Ecto neural progenitor cell (in vitro differentiated cells): Measurements from ENCODE around the gene FBXL20.
A peak's percentile ranks its signal among the peaks of the same experiment; 100 is the strongest.
"Not testable (repeated sequence)": the region's sequence is repeated elsewhere in the genome, so short reads cannot be mapped to it uniquely, and the experiment has no call there.

Experiments used
- DNase-seq: peaks from one replicate; pipeline ENCODE4 v3.0.0-alpha.2; 2018; ENCODE audit warnings: low spot score

Gene FBXL20

DNA sequence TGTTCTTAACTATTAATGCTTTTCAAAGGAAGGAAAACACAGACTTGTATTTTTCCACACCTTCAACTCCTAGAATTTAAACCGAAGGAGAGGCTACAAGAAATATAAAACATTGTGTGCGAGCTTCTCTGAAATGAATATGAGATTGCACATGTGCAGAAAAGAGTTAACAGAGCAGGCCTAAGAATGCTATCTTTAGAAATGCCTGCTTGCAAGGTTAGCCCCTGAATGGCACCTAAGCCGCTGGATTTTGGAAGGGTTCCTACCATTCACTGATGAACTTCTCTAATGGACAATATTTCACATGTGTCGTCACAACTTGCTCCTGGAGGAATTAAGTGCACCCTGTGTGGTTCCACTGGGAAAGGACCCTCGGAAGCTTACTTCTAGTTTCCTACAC is 69.3 kb downstream of the FBXL20 start:
- no peak for DNase-seq

DNA sequence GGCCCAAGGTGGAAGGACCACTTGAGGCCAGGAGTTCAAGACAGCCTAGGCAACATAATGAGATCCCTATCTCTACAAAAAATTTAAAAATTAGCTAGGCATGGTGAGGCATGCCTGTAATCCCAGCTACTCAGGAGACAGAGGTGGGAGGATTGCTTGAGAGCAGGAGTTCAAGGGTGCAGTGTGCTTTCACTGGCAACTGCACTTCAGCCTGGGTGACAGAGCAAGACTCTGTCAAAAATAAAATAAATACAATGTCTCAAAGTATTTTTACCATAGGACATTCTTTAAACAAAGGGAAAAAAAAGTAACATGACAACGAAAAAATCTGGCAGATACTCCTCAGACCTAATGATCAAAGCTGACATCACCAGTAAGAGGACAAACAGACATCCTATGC is 72.6 kb downstream of the FBXL20 start:
- DNase-seq: no peak

DNA sequence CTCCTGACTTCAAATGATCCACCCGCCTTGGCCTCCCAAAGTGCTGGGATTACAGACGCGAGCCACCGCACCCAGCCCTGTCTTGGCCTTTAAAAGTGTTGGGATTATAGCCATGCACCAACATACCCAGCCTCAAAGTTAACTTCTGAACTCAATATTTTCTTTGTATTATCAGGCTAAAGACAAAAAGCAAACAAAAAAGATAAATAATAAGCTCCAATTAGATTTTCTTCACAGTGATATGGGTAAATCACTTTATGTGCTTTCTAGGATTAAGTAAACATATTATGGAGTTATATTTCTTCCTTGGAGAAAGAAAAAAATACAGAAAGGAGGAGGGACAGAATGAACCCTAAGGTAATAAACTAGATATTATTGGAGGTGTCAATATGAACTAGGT is 74.3 kb downstream of the FBXL20 start:
- no peak for DNase-seq

DNA sequence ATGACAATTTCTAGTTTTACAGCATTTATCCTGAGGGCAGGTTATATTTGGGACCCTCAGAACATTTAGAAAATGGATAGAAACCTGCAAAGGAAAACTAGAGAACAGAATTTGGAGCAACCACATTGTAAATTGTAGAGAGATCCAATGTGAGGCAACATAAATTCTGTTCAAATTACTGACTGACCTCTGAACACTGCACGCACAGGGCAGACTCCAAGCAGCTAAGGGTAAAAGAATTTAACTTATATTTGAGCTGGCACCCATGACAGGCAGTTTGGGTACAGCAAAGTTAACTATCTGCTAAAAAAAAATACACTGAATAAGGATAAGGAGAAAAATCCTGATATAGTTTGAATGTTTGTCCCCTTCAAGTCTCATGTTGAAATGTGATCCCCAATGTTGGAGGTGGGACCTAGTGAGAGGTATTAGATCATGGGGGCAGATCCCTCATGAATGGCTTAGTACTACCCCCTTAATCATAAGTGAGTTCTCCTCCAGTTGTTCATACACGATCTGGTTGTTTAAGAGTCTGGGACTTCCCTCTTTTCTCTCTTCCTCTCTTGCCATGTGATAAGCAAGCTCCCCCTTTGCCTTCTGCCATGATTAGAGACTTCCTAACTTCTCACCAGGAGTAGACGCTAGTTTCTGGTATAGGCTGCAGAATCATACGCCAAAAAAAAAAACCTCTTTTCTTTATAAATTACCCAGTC is 75.7 kb downstream of the FBXL20 start:
- DNase-seq: no peak

DNA sequence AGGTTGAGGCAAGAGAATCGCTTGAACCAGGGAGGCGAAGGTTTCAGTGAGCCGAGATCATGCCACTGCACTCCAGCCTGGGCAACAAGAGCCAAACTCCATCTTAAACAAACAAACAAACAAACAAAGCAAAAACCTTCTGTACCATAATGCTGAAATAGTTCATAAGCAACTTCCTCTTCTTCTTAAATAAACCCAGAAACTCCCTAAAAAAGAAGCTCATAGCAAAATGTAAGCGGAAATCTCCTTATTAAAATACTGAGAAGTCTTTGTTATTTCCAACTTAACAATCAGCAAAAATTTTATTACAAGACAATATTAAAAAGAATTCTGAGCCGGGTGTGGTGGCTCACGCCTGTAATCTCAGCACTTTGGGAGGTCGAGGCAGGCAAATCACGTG is 82.8 kb downstream of the FBXL20 start:
- no peak for DNase-seq

DNA sequence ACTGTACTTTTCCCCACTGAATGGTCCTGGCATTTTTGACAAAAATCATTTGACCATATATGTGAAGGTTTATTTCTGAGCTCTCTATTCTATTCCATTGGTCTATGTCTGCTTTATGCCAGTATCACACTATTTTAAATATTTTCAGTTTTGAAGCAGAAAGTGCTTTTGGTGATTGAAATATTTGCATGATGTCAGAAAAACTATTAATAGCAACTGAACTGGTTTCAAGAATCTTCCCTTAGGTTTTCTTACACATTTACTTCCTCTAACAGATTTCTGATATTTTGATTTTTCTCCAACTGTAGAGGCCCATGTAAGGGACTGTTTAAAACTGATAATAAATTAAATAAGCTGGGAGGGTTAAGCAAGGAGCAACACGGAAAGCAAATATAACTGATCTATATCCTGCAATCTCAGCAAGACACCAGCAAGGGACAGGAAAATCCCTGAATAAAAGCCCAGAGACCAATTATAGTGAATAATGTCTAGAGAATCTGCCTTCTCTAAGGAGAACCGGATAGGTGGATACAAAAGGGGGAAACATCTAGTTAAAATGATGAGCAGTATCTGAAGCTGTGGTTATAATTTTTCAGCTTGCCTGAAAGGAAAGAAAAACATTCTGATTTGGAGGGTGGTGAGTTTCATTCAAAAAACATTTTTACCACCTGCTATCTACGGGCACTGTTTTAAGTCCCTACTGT is 94.8 kb downstream of the FBXL20 start:
- no peak for DNase-seq

DNA sequence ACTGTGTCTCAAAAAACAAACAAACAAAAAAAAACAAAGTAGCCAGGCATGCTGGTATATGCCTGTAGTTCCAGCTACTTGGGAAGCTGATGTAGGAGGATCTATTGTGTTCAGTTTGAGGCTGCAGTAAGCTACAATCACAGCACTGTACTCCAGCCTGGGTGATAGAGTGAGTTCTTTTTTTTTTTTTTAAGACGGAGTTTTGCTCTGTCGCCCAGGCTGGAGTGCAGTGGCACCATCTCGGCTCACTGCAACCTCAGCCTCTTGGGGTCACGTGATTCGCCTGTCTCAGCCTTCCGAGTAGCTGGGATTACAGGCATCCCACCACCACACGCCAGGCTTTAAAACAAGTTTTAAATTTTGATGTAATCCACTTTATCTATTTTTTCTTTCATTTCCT is 95.4 kb downstream of the FBXL20 start:
- DNase-seq: peak; percentile 56

DNA sequence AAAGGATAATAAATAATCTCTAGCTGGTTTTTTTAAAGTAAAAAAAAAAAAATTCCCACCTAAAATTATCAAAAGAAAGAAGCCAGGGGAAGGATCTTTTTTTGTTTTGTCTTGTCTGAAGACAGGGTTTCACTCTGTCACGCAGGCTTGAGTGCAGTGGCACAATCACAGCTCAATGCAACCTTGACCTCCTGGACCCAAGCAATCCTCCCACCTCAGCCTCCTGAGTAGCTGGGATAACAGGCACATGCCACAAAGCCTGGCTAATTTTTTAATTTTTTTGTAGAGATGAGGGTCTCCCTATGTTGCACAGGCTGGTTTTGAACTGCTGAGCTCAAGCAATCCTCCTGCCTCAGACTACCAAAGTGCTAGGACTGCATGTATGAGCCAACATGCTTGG is 97.2 kb downstream of the FBXL20 start:
- no peak for DNase-seq

DNA sequence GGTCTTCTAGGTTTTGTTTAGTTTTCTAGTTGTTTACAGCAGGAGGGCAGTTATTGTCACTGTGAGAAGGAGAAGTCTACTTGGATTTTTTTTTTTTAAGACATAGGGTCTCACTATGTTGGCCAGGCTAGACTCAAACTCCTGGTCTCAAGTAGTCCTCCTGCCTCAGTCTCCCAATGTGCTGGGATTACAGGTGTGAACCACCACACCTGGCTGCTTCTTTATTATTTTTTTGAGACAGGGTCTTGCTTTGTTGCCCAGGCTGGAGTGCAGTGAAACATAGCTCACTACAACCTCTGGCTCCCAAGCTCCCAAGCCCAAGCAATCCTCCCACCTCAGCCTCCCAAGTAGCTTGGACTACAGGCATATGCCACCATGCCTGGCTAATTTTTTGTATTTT is 107.4 kb downstream of the FBXL20 start:
- no peak for DNase-seq

DNA sequence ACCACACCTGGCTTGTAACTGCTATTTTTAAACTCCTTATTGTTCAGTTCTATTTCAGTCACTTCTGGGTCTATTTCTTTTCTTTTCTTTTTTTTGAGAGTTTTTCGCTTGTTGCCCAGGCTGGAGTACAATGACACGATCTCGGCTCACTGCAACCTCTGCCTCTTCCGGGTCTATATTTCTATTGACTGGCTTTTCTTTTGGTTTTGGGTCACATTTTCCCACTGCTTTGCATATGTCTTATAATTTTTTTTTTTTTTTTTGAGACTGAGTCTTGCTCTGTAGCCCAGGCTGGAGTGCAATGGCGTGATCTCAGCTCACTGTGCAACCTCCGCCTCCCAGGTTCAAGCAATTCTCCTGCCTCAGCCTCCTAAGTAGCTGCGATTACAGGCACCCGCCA is 108.9 kb downstream of the FBXL20 start:
- not testable (repeated sequence) for DNase-seq

DNA sequence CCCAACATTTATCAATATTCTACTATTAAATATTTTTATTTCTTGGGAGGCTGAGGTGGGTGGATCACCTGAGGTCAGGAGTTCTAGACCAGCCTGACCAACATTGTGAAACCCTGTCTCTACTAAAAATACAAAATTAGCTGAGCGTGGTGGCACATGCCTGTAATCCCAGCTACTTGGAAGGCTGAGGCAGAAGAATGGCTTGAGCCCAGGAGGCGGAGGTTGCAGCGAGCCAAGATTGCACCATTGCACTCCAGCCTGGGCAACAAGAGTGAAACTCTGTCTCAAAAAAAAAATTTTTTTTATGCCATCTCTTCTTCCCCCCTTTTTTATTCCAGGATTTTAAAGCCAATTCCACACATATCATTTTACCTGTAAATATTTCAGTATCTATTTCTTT is 114.9 kb downstream of the FBXL20 start:
- not testable (repeated sequence) for DNase-seq

DNA sequence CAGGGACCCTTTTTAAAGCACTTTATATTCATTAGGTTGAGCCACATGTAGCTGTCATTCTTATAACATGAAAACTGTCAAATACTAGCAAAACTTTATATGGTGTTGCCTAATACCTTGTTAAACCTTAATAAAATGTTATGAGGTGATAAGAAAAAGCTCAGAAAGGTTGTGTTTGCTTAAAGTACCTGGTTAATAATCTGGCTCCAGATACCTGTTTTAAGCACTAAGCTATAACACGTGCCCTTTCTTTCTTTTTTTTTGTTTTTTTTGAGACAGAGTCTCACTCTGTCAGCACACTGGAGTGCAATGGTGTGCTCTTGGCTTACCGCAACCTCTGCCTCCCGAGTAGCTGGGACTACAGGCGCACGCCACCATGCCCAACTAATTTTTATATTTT is 116.7 kb downstream of the FBXL20 start:
- DNase-seq: no peak

DNA sequence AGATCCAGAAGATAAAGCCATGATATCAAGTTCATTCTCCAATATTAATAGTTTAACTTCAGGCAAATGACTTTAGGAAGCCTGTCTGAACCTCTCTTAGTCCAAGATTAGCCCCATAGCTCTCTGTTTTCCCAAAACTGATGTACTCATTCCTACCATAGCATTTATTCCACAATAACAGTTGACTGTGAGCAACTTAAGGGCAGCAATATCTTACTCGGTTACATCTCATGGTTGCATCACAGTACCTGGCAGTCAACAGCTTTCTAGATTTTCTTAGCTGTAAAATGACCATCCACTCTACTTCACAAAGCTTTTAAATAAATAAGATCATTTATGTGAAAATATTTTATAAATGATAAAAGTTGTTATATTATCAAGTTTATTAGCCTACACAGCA is 117.5 kb downstream of the FBXL20 start:
- no peak for DNase-seq

DNA sequence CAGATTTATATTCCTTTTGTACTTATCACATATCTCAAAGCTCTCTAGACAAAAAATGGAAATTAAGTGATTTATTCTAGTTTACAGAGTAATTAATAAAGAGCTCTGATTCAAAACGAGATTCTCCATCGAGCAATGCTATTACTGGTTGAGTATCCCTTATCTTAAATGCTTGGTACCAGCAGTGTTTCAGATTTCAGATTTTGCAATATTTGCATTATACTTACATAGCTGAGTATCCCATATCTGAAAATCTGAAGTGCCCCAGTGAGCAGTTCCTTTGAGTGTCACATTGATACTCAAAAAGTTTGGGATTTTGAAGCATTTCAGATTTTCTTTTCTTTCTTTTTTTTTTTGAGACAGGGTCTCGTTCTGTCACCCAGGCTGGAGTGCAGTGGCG is 118.3 kb downstream of the FBXL20 start:
- DNase-seq: no peak

DNA sequence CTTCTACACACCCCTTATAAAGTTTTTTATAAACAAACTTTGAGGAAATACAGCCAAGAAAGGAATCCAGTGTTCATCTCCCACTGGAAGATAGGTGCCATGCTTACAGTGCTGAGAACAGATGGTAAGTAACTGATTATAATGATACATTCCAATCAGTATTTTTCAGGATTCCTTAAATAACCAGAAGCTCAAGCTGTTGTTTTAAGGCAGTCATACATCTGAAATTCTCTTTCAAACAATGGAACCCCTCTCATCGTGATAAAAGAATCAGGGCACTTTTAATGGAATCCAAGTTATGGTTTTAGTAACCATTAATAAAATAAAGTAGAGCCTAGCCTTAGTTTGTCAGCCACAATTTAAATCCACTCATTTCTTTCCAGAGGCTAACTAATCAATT is 119.6 kb downstream of the FBXL20 start:
- DNase-seq: no peak

DNA sequence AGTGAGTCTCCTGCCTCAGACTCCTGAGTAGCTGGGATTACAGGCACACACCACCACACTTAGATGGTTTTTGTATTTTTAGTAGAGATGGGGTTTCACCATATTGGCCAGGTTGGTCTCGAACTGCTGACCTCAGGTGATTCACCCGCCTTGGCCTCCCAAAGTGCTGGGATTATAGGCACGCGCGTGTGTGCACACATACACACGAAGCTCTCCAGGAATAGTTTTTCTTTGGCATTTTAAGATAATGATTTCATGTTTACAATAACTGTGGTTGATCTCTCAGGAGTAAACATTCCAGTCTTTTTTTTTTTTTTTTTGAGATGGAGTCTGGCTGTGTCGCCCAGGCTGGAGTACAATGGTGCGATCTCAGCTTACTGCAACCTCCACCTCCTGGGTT is 123.2 kb downstream of the FBXL20 start:
- not testable (repeated sequence) for DNase-seq

DNA sequence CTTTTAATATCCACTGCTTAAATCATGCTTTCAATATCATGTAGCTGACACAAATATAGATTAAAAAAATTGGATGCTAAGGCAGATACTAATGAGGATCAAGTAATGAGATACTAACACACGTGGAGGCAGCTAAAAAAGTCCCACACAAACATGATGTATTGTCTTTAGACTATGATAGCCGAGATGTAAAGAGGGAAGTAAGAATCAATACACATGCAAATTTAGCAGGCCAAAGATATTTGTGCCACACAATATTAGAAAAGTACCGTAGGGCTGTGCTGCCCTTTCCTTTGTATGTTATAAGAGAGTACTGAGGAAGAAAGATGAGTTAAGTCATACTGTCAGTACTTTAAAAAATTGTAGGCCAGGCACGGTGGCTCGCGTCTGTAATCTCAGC is 124.3 kb downstream of the FBXL20 start:
- no peak for DNase-seq

DNA sequence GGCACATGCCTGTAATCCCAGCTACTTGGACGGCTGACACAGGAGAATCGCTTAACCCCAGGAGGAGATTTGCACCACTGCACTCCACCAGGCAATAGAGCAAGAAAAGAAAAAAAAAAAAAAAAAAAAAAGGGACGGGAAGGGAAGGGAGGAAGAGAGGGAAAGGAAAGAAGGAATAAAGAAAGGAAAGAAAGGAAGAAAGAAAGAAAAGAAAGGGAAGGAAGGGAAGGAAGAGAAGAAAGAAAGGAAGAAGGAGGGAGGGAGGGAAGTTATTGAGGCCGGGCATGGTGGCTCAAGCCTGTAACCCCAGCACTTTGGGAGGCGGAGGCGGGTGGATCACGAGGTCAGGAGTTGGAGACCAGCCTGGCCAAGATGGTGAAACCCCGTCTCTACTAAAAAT is 125.3 kb downstream of the FBXL20 start:
- DNase-seq: no peak

DNA sequence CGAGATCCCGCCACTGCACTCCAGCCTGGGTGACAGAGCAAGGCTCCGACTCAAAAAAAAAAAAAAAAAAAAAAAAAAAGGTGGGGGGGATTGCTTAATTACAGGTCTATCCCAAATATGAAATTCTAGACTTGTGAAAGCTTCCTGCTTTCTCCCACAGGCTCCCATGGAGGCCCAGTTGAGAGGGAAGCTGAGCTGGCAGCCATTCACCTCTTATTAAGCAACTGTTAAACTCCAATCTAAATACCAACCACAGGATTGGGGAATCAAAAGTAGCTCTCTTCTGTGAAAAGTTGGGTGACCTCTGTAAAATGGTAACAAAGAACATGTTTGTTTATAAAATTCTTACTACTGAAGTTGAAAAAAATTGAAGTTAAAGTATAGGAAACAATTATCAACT is 129.9 kb downstream of the FBXL20 start:
- no peak for DNase-seq

DNA sequence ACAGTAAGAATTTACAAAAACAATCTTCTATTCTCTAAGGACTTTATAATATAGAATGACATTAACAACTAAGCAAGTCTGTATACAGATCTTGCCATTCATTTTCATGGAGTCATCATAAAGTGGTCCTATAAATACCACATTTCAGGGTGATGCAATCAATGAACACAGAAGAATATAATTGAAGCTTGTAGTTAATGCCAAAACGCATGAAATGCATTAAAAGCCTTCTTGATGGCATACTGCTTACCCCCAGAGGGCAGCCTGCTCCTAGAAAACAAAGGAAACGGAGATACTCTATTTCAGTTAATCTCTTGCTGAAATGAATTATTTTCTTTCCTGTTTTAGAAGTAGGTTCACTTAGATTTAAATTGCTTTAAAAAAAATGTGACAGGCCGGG is 130.5 kb downstream of the FBXL20 start:
- DNase-seq: no peak

DNA sequence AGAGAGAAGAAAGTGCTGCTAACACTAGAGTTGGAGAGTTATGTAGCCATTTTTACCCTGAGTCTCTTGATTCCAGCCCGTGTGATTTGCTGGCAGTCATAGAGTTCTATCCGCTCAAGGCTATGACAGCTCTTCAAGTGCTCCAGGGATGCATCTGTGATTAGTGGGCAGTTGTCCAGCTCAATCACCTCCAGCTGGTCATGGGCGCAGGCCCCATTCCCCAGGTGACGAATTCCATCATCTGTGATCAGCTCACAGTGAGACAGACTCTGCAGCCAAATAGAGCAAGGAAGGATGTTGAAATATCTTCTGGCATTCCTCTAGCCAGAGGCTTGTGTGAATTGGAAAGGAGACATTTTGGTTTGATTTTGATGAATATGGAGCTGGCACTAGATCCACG is 137.3 kb downstream of the FBXL20 start:
- no peak for DNase-seq

DNA sequence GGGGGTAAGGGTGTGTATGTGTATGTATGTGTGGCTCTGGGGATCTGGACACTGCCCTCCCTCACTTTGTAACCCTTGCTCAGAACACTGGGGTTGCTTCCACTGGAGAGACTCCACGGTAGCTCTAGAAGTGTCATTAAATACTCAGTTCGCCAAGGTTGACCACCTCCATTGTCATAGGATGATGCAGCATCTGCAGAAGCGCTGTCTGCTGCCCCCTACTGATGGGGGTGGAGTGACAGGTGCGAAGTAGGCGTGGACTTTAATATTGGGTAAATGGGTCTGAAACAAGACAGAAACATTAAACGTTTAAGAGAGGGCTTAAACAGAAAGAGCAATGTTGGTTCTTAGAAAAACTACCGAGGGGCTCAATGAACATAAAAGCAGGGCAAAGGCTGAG is 140.1 kb downstream of the FBXL20 start:
- DNase-seq: no peak

DNA sequence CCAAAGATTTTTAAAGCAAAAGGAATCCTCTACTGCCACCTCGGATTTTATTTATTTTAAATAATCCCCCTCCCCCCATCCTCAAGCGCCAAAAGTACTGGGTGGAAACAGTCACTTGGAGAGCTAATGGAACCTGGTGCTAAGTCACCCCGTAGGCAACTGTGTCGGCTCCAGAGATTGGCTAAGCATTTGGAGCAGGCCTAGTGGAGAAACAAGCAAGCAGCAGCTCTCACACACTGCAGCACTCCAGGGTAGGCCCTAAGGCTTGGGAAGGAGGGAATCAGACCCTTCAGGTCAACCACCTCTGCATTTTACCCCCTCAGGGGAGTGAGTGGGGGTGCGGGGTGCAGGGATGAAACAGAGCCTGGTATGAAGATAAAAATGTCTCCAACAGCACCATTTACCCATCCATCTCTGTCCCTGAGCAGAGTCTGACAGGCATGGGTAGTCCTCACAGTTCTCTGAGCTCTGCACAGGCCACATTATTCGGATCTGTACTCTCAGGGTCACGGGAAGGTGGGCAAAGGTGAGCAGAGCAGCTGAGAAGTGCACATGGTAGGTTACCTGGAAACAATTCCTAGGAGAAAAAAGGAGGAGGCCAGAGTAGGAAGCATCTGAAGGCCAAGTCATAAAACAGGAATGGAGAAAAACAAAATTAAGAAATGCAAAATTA is 148.5 kb downstream of the FBXL20 start:
- no peak for DNase-seq

DNA sequence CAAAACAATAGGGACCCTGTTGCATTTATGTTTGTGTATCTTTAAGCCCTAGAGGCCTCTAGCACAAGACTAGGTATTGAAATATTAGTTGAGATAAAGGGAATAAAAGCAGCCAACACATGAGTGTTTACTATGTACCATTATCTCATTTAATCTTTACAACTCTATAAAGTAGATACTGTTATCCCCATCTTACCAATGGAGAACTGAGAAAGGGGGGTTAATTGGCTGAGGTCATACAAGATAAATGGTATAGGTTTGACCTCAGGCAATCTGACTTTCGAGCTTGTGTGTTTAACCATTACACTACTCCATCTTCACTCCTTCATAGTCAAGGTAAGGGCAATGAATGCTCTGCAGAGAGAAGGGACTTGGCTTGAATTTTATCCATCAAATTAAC is 149.4 kb downstream of the FBXL20 start:
- DNase-seq: no peak
